HG02840 (cell line): ENCODE measurements around the gene RPL35.
A peak's percentile ranks its signal among the peaks of the same experiment; 100 is the strongest.

Experiments used
- ATAC-seq: cut with Tn5 transposase; IDR thresholded peaks from one replicate; pipeline ENCODE4 v1.9.1; 2021; ENCODE audit warnings: mild to moderate bottlenecking, moderate library complexity, moderate number of reproducible peaks; ENCODE audit not compliant: unreplicated experiment, low FRiP score

Gene RPL35

GRCh38 chr9:124861342-124862229 is at the start of gene RPL35, which contains the start of gene ARPC5L:
Gene RPL35 (minus strand): TSS chr9:124861957. CDS start chr9:124861912, 45 bp downstream.
Gene ARPC5L (plus strand): TSS chr9:124862130. CDS start chr9:124869291, 7,161 bp downstream.
- ATAC-seq: peak; percentile 90

- ATAC-seq: no peak
These were observed 46.3 kb upstream of the RPL35 start for GRCh38 chr9:124908098-124908497.

- no peak for ATAC-seq
These were observed 45.2 kb upstream of the RPL35 start for GRCh38 chr9:124906966-124907365.

DNA sequence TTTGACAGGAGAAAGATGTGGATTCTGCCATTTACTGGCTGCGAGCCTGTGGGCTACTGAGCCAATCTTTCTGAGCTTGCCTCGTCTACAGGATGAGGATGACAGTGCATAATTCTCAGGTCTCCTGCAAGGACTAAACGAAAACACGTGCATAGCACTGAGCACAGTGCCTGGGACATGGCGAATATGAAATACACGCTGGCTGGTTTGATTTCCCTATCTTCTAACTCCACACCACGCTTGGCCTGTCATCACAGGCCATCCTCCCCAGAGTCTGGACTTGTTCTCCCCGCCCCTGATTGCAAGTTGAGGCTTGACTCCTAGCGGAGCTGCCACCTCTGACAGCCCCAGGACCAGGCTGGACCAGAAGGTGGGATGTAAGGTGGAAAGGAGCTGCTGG is 38.1 kb upstream of the RPL35 start:
- ATAC-seq: no peak

DNA sequence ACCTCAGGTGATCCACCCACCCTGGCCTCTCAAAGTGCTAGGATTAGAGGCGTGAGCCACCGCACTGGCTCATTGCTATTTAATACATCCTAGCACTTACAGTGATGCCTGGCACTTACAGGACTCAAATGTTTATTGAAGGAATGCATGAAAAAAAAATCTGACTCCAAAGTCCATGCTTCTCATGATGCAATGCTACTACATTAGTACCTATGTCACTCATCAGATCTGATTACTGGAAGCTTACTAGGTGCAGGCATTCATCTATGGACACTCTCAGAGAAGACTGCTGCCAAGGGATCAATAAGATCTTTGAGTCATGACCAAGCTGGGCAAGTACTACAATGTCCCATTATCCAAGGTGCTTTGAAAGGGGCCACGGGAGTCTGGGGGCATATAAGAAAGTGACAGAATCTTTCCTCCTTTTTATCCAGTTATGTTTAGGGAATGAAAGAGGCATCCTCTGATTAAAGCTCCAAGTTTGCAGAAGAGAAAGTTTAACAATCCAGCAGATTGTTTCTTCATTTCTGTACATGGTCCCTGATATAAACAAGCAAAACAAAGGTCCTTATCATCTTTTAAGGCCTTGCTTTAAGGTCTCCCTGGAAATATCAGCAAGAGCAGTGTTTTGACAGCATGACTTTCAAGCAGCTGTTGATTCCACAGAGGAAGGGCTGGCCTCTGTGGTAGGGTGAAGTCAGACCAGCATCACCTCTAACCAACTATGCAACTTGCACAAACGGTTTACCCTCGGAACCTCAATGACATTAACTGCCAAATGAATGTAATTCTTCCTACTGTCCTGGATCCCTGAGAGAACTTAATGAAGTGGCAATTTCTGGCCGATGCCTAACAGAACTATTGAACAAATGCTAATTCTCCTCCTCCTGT is 36.1 kb upstream of the RPL35 start:
- ATAC-seq: no peak

- no peak for ATAC-seq
These were observed 33.0 kb upstream of the RPL35 start for GRCh38 chr9:124894741-124895170.

DNA sequence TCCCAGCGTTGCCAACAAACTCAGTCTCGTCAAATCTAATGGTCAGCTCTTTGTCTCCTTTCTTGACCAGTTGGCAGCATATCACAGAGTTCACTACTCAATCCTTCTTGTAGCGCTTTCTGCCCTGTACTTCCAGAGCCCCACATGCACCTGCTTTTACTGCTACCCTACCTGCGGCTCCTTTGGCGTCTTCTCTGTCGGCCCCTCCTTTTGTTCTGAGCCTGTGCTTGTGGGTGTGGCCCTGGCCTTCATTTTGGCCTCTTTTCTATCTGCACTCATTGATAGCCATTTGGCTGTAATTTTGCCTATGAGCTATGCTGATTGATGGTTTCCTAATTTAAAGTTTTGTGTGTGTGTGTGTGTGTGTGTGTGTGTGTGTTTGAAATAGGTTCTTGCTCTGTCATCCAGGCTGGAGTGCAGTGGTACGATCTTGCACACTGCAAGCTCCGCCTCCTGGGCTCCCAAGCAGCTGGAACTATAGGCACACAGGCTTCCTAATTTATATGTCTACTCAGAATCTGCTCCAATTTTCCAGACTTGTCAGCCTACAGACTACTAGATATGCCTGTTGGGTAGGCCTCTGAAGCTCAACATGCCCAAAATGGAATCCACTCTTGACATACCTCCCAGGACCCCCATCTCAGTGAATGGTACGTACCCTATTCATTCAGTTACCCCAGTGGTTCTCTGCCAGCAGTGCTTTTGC is 32.4 kb upstream of the RPL35 start:
- ATAC-seq: no peak

DNA sequence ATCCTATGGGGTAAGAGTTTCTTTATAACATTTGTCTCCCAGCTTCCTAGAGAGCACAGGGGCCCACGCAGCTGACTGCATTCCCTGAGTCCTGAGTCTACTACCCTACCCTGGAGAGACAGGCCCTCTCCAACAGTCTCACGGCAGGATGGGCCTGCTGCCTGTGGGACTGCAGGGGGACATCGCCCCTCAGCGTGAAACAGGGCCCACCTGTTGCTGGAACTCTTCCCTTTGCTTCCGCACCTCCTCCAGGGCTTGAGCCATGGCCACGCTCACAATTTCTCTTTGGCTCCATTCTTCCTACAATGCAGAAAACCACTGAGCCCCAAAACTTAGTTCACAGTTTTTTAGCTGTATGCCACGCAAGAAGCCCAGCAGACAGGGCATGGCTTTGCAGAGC is 28.4 kb upstream of the RPL35 start:
- ATAC-seq: no peak

DNA sequence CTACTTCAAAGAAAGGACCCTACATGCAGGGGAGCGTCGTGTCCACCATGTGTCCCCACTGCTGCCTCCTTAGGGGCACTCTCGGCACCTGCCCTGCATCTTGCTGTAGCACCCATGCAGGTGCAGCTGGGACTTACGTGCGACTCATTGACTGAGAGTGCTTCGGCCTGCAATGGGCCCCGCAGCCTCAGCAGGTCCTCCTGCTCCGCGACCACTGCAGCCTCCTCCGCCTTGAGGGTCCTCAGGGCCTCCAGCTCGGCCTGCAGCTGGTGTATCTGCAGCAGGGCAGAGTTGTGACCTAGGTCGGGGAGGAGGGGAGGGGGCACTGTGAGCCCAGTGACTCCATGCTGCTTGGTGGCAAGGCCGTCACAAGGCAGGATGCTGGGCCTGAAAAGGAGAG is 27.2 kb upstream of the RPL35 start:
- no peak for ATAC-seq

GRCh38 chr9:124887832-124888231 is 26.1 kb upstream of the RPL35 start:
- ATAC-seq: no peak

- no peak for ATAC-seq
These were observed 25.2 kb upstream of the RPL35 start for GRCh38 chr9:124886866-124887492.

DNA sequence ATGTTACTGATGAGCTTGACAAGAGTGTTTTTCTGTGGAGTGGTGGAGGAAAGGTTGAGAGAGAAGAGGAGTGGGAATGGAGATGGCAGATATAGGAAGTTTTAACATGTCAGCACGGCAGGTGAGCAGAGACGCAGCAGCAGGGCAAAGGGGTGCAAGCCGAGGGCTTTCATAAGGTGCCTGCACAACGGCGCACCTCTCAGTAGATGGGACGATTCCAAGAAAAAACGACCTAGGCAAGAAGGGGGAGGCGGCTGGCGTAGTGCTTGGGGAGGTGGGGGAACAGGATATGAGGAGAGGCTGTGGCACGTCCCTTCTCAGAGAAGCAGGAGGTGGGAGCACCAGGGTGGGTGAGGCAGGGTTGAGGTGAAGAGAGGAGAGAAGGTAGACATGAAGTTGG is 24.7 kb upstream of the RPL35 start:
- no peak for ATAC-seq

- no peak for ATAC-seq
These were observed 23.8 kb upstream of the RPL35 start for GRCh38 chr9:124885551-124885950.

DNA sequence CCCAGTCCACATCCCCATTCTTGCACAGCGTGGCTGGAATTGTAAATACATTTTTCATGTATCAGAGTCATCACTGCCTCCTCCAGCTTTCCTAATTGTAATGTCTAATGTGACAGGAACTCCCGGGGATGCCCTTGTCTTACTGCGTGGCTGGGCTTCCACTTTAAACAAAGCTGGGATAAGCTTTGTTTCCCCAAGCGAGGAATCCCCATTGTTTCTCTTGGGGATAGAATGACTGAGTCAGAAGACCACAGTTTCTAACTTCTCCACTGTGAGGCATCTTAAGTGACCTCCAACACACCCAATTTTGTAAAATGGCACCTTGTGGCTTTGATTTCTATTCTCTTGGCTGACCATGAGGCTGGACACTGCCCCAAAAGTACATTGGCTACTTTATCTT is 22.6 kb upstream of the RPL35 start:
- no peak for ATAC-seq

- ATAC-seq: no peak
These were observed 20.5 kb upstream of the RPL35 start for GRCh38 chr9:124882231-124882630.

DNA sequence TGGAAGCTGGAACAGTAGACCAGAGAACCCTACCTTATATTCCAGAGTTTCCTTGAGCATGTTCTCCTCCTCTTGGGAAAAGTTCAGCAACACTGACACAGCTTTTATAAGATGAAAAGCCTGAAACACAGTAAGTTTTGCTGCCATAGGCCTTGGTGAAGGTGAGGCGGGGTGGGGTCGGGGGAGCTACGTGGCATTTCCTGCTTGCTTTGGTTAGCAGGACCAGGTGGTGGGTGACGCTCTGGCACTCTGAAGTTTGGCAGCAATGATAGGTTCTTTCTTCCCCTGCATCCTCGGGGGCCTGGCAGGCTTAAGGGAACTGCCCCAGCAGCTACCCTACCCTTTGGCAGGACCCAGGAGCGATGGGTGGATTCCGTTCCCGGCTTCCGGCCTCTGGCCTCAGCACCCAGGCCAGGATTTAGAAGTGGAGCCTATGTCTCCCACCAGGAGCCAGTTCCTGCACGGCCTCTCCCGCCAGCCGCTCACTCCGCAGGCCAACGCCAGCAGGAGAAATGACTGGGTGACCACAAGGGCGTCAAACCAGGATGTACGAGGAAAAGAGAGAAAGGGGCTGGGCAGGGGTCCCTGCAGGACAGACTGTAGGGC is 19.5 kb upstream of the RPL35 start:
- no peak for ATAC-seq

- no peak for ATAC-seq
These were observed 18.7 kb upstream of the RPL35 start for GRCh38 chr9:124880501-124880900.

GRCh38 chr9:124879226-124879625 is 17.5 kb upstream of the RPL35 start:
- ATAC-seq: no peak

GRCh38 chr9:124878518-124878917 is 16.8 kb upstream of the RPL35 start:
- no peak for ATAC-seq

GRCh38 chr9:124878021-124878420 is 16.3 kb upstream of the RPL35 start:
- no peak for ATAC-seq
